Hypothalamus (tissue), 51 donors: ENCODE data around the gene COX6B2.
"Not testable (repeated sequence)": the region's sequence is repeated elsewhere in the genome, so short reads cannot be mapped to it uniquely, and the experiment has no call there.

Experiments
- DNase-seq, 51 donors: peaks; one replicate each; lab custom pipeline; 2025; lab: John Stamatoyannopoulos, UW

COX6B2 gene

GRCh38 chr19:55345818-55346724 is 8.4 kb downstream of the COX6B2 start:
- DNase-seq, result peak in 1 of 51 donors; percentile 4

GRCh38 chr19:55345101-55345817 is 9.3 kb downstream of the COX6B2 start:
- DNase-seq, result no peak

GRCh38 chr19:55344444-55344843 is 10.1 kb downstream of the COX6B2 start:
- peak in 36 of 51 donors; percentile 2 to 71 (median 47) for DNase-seq

GRCh38 chr19:55341595-55342531 is 12.7 kb downstream of the COX6B2 start:
- no peak for DNase-seq

GRCh38 chr19:55341171-55341588 is 13.3 kb downstream of the COX6B2 start:
- DNase-seq, result peak in 35 of 51 donors; percentile 9 to 72 (median 35)

GRCh38 chr19:55340784-55341147 is 13.8 kb downstream of the COX6B2 start:
- DNase-seq, result peak in 3 of 51 donors; percentile 22 to 28 (median 23)

GRCh38 chr19:55339889-55340783 is 14.4 kb downstream of the COX6B2 start:
- DNase-seq, result peak in 3 of 51 donors; percentile 6 to 67 (median 38)

- peak; percentile 96 to 100 (median 100) for DNase-seq
Observed at GRCh38 chr19:55339105-55339888, 15.2 kb downstream of the COX6B2 start, which contains the start of gene KMT5C. KMT5C (plus strand) TSS chr19:55339876; CDS start chr19:55341937, 2,061 bp downstream.

- no peak for DNase-seq
Observed at GRCh38 chr19:55336101-55336500, 18.4 kb downstream of the COX6B2 start.

- DNase-seq, result no peak
Observed at GRCh38 chr19:55333870-55334269, 20.6 kb downstream of the COX6B2 start.

- not testable (repeated sequence) for DNase-seq
Observed at GRCh38 chr19:55329791-55330190, 24.7 kb downstream of the COX6B2 start.

GRCh38 chr19:55328774-55329318 is 25.7 kb downstream of the COX6B2 start:
- not testable (repeated sequence) for DNase-seq

- no peak for DNase-seq
Observed at GRCh38 chr19:55325172-55325571, 29.3 kb downstream of the COX6B2 start, which contains the start of gene TMEM150B. TMEM150B (minus strand) TSS chr19:55325341; CDS start chr19:55321036, 4,305 bp downstream.

- DNase-seq, result no peak
Observed at GRCh38 chr19:55324662-55325061, 29.9 kb downstream of the COX6B2 start.

- no peak for DNase-seq
Observed at GRCh38 chr19:55322204-55322885, 32.2 kb downstream of the COX6B2 start.

- no peak for DNase-seq
Observed at GRCh38 chr19:55321466-55322137, 32.9 kb downstream of the COX6B2 start.
